ENCODE measurements around the gene APBA1. TPM values are rescaled to one million over a fixed set of nuclear protein-coding genes. Genes with fewer than 3 reads are reported as not detected.

The APBA1 gene
- polyA plus RNA-seq, 1 of the 3 experiments (the other 2 are of a cell fraction), result 3.1 TPM

DNA sequence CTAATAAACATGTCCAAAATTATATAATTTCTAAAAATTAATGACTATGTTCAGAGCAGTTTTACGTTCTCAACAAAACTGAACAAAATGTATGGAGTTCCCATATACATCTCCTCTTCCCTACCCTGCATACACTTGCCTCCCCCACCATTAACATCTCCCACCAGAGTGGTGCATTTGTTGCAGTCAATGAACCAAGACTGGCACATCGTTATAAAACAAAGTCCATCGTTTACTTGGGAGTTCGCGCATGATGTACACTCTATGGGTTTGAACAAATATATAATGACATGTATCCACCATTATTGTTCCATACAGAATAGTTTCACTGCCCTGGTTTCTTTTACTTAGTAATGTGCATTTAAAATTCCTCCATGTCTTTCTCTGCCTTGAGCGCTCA is 130.1 kb downstream of the APBA1 start:
- Histone ChIP-seq H3K79me2 (ENCODE audit: insufficient read depth) (no peaks in the 10 kb centered on the region), H4K20me1 (ENCODE audit: insufficient read depth) (no peaks in the 10 kb centered on the region), H3K9ac (no peak overlapping the region), H3K27me3 (ENCODE audit: insufficient read depth) (no peaks in the 10 kb centered on the region), H3K4me1 (ENCODE audit: control insufficient read depth in 1 of 2, insufficient read depth in 2 of 2, low read depth in 1 of 2, low read length in 1 of 2) (peaks cover 0 to 25% of the 10 kb centered on the region in 2 experiments; a peak in 2 of 4 replicates), H3K9me3 (no peaks in the 10 kb centered on the region), H3K27ac (ENCODE audit: low read depth in 2 of 2, low read length in 1 of 2) (peak overlapping the region in 1 of 2 experiments; percentile 93; a peak in 2 of 4 replicates), H3K4me2 (no peak overlapping the region), H3K9me2 (no peaks in the 10 kb centered on the region), H3K4me3 (ENCODE audit: low read depth in 2 of 2, low read length in 1 of 2) (no peak overlapping the region), H2AFZ (ENCODE audit: low read depth) (no peak overlapping the region), H3F3A (replicated peaks; ENCODE audit: insufficient read depth) (no peaks in the 10 kb centered on the region), H3K36me3 (replicated peaks in 1 of 2; ENCODE audit: control insufficient read depth in 1 of 2, insufficient read depth in 2 of 2, low read length in 1 of 2) (no peaks in the 10 kb centered on the region)
- POLR2A ChIA-PET, result no interaction called here
- 91% methylated on average over 6 of the region's 6 CpGs for WGBS (ENCODE audit: low lambda C conversion rate)
- CTCF ChIA-PET, result no interaction called here
- TF ChIP-seq, protein P1, sequence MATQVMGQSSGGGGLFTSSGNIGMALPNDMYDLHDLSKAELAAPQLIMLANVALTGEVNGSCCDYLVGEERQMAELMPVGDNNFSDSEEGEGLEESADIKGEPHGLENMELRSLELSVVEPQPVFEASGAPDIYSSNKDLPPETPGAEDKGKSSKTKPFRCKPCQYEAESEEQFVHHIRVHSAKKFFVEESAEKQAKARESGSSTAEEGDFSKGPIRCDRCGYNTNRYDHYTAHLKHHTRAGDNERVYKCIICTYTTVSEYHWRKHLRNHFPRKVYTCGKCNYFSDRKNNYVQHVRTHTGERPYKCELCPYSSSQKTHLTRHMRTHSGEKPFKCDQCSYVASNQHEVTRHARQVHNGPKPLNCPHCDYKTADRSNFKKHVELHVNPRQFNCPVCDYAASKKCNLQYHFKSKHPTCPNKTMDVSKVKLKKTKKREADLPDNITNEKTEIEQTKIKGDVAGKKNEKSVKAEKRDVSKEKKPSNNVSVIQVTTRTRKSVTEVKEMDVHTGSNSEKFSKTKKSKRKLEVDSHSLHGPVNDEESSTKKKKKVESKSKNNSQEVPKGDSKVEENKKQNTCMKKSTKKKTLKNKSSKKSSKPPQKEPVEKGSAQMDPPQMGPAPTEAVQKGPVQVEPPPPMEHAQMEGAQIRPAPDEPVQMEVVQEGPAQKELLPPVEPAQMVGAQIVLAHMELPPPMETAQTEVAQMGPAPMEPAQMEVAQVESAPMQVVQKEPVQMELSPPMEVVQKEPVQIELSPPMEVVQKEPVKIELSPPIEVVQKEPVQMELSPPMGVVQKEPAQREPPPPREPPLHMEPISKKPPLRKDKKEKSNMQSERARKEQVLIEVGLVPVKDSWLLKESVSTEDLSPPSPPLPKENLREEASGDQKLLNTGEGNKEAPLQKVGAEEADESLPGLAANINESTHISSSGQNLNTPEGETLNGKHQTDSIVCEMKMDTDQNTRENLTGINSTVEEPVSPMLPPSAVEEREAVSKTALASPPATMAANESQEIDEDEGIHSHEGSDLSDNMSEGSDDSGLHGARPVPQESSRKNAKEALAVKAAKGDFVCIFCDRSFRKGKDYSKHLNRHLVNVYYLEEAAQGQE (IDR thresholded peaks at IDR 0.05; ENCODE audit: low read depth, low read length), result no peak
- TF ChIP-seq MEF2A (IDR thresholded peaks at IDR 0.05; ENCODE audit: borderline replicate concordance, low read depth) (no peak), TEAD4 (IDR thresholded peaks at IDR 0.05; ENCODE audit: borderline replicate concordance, insufficient read depth) (no peak), CHD2 (IDR thresholded peaks at IDR 0.05; ENCODE audit: low read length, partially characterized antibody) (no peak), RCOR1 (IDR thresholded peaks at IDR 0.05; ENCODE audit: low read length) (no peak), NRF1 (IDR thresholded peaks at IDR 0.05; ENCODE audit: low read depth, low read length) (no peak), EP300 (IDR thresholded peaks at IDR 0.05; ENCODE audit: borderline replicate concordance in 1 of 2, low read depth in 1 of 2, low read length in 1 of 2) (no peak), NFIC (IDR thresholded peaks at IDR 0.05; ENCODE audit: borderline replicate concordance) (no peak), TAF1 (IDR thresholded peaks at IDR 0.05; ENCODE audit: borderline replicate concordance, low read depth, low read length) (no peak), FOSL2 (IDR thresholded peaks at IDR 0.05; ENCODE audit: borderline replicate concordance, low read depth) (no peak), TCF12 (IDR thresholded peaks at IDR 0.05) (no peak), RAD21 (IDR thresholded peaks at IDR 0.05; ENCODE audit: low read length) (no peak)
- TF ChIP-seq, protein P2, sequence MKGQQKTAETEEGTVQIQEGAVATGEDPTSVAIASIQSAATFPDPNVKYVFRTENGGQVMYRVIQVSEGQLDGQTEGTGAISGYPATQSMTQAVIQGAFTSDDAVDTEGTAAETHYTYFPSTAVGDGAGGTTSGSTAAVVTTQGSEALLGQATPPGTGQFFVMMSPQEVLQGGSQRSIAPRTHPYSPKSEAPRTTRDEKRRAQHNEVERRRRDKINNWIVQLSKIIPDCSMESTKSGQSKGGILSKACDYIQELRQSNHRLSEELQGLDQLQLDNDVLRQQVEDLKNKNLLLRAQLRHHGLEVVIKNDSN (IDR thresholded peaks at IDR 0.05; ENCODE audit: borderline replicate concordance, low read depth), result no peak
- TF ChIP-seq, protein P3, sequence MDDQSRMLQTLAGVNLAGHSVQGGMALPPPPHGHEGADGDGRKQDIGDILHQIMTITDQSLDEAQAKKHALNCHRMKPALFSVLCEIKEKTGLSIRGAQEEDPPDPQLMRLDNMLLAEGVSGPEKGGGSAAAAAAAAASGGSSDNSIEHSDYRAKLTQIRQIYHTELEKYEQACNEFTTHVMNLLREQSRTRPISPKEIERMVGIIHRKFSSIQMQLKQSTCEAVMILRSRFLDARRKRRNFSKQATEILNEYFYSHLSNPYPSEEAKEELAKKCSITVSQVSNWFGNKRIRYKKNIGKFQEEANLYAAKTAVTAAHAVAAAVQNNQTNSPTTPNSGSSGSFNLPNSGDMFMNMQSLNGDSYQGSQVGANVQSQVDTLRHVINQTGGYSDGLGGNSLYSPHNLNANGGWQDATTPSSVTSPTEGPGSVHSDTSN (IDR thresholded peaks at IDR 0.05), result no peak
- TF ChIP-seq, protein P4, sequence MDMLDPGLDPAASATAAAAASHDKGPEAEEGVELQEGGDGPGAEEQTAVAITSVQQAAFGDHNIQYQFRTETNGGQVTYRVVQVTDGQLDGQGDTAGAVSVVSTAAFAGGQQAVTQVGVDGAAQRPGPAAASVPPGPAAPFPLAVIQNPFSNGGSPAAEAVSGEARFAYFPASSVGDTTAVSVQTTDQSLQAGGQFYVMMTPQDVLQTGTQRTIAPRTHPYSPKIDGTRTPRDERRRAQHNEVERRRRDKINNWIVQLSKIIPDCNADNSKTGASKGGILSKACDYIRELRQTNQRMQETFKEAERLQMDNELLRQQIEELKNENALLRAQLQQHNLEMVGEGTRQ (IDR thresholded peaks at IDR 0.05; ENCODE audit: borderline replicate concordance, low read depth, low read length), result no peak
- DNase-seq, result no peak
